GM12872 (cell line): ENCODE results near the gene FARP2.

ENCODE experiments used
- TF ChIP-seq, protein P1 (sequence below): IDR thresholded peaks from 3 replicates; pipeline ENCODE4 v1.5.1; 2011; ENCODE audit warnings: low read depth, mild to moderate bottlenecking, low read length, moderate library complexity; ENCODE audit not compliant: insufficient read depth

Gene FARP2

GRCh38 chr2:241500431-241500975 lies 144.4 kb downstream of the FARP2 start:
- TF ChIP-seq, protein P1, sequence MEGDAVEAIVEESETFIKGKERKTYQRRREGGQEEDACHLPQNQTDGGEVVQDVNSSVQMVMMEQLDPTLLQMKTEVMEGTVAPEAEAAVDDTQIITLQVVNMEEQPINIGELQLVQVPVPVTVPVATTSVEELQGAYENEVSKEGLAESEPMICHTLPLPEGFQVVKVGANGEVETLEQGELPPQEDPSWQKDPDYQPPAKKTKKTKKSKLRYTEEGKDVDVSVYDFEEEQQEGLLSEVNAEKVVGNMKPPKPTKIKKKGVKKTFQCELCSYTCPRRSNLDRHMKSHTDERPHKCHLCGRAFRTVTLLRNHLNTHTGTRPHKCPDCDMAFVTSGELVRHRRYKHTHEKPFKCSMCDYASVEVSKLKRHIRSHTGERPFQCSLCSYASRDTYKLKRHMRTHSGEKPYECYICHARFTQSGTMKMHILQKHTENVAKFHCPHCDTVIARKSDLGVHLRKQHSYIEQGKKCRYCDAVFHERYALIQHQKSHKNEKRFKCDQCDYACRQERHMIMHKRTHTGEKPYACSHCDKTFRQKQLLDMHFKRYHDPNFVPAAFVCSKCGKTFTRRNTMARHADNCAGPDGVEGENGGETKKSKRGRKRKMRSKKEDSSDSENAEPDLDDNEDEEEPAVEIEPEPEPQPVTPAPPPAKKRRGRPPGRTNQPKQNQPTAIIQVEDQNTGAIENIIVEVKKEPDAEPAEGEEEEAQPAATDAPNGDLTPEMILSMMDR = no peak

- TF ChIP-seq, protein P1 = no peak
These were observed 145.0 kb downstream of the FARP2 start for GRCh38 chr2:241501099-241501541.

DNA sequence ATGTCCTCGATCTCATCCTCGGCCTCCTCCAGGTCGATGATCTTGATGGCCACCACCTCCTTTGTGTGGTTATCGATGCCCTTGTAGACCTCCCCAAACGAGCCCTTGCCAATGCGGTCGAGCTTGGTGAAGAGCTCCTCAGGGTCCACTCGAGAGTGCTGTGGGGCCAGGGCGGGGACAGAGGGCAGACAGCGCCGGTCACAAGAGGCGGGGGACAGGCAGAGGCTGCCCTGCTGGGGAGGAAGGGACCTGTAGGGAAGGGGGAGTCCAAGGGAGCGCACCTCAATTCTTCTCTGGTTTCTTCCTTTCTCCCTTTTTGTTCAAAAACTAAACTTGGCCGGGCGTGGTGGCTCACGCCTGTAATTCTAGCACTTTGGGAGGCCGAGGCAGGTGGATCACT lies 145.5 kb downstream of the FARP2 start:
- TF ChIP-seq, protein P1 = no peak

- TF ChIP-seq, protein P1 = no peak
These were observed 146.2 kb downstream of the FARP2 start for GRCh38 chr2:241502281-241502680.

DNA sequence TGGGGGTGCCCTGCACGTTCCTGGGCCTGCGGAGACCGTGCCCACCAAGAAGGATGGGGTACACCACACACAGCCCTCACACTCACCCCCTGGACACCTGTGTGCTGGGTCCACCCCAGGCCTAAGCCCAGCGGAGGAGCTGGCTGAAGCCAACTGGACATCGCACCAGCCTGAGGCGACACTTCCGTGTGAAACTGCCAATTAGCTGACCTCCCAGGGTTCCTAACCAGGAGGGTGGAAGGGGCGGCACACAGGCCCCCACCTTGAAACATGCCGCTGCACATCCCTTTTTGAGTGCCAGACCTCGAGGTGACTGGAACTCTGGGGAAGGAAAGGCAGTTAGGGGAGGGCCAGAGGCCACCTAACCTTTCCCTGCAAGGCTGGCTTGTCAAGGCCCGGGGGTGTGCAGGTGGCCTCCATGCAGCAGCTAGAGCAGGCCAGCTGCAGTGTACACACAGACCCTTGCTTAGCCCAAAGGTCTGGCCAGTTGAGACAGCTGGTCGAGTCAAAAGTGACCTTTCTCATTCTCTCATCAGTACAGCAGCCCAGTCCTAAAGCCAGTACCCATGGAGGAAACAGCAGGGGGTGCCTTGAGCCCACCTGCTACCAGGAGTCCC lies 147.8 kb downstream of the FARP2 start:
- TF ChIP-seq, protein P1 = no peak

GRCh38 chr2:241505086-241505780 lies 149.1 kb downstream of the FARP2 start:
- TF ChIP-seq, protein P1 = no peak

GRCh38 chr2:241505781-241506201 lies 149.7 kb downstream of the FARP2 start:
- TF ChIP-seq, protein P1 = no peak
